OCI-LY1 (cell line): ENCODE measurements around the gene RAB39A.

Experiments
- H2AFZ ChIP-seq: fragments of 200-600 bp; sonication (generic), shearing (Covaris generic); 2 replicates; pipeline ENCODE4 v1.6.0; 2014; ENCODE audit warnings: antibody characterized with exemption, mild to moderate bottlenecking, low read length
- H3F3A ChIP-seq: fragments of 200-600 bp; sonication (generic), shearing (Covaris generic); 2 replicates; pipeline ENCODE4 v1.6.0; 2014; ENCODE audit warnings: mild to moderate bottlenecking, antibody characterized with exemption, low read length, moderate library complexity; ENCODE audit not compliant: insufficient read depth
- H3K27ac ChIP-seq: fragments of 200-600 bp; sonication (generic); 2 replicates; pipeline ENCODE4 v1.5.1; 2014; ENCODE audit warnings: low read length, mixed run types, mild to moderate bottlenecking, low read depth; ENCODE audit not compliant: poor library complexity, severe bottlenecking
- H3K27me3 ChIP-seq: fragments of 200-600 bp; sonication (generic); 2 replicates; pipeline ENCODE4 v1.6.0; 2014; ENCODE audit warnings: antibody characterized with exemption, mild to moderate bottlenecking, low read length, moderate library complexity; ENCODE audit not compliant: insufficient read depth
- H3K36me3 ChIP-seq: fragments of 200-600 bp; sonication (generic); 2 replicates; pipeline ENCODE4 v1.6.1; 2014; ENCODE audit warnings: mild to moderate bottlenecking, antibody characterized with exemption, low read length, moderate library complexity, mixed read lengths; ENCODE audit not compliant: insufficient read depth
- H3K4me1 ChIP-seq: fragments of 200-600 bp; sonication (generic); 2 replicates; pipeline ENCODE4 v1.5.1; 2014; ENCODE audit warnings: mild to moderate bottlenecking, low read length, moderate library complexity; ENCODE audit not compliant: insufficient read depth, severe bottlenecking
- H3K4me2 ChIP-seq: fragments of 200-600 bp; sonication (generic), shearing (Covaris generic); 2 replicates; pipeline ENCODE4 v1.6.1; 2014; ENCODE audit warnings: low read length
- H3K4me3 ChIP-seq: fragments of 200-600 bp; sonication (generic); 2 replicates; pipeline ENCODE4 v1.5.1; 2014; ENCODE audit warnings: low read length, low read depth, mild to moderate bottlenecking, mixed read lengths; ENCODE audit not compliant: poor library complexity, severe bottlenecking
- H3K79me2 ChIP-seq: fragments of 200-600 bp; shearing (Covaris generic); 2 replicates; pipeline ENCODE4 v1.6.1; 2016; ENCODE audit warnings: mixed run types, low read length, mixed read lengths; ENCODE audit not compliant: insufficient read depth
- H3K9ac ChIP-seq: fragments of 200-600 bp; sonication (generic), shearing (Covaris generic); 2 replicates; pipeline ENCODE4 v1.6.1; 2014; ENCODE audit warnings: mild to moderate bottlenecking, low read length, mixed read lengths
- H3K9me2 ChIP-seq: fragments of 200-600 bp; sonication (generic), shearing (Covaris generic); 2 replicates; pipeline ENCODE4 v1.6.1; 2014; ENCODE audit warnings: low read depth, mild to moderate bottlenecking, low read length, mixed read lengths
- H3K9me3 ChIP-seq: fragments of 200-600 bp; shearing (Covaris generic); 2 replicates; pipeline ENCODE4 v1.6.1; 2014; ENCODE audit warnings: low read length, mixed read lengths
- H4K20me1 ChIP-seq: fragments of 200-600 bp; sonication (generic), shearing (Covaris generic); 2 replicates; pipeline ENCODE4 v1.6.0; 2016; ENCODE audit warnings: mild to moderate bottlenecking, low read length; ENCODE audit not compliant: insufficient read depth
- CTCF ChIP-seq: fragments of 200-600 bp; sonication (generic), shearing (Covaris generic); IDR thresholded peaks from 2 replicates; pipeline ENCODE4 v1.5.1; 2017; ENCODE audit warnings: mild to moderate bottlenecking, antibody characterized with exemption, low read length, moderate library complexity, mixed read lengths
- EZH2 ChIP-seq: fragments of 200-600 bp; sonication (generic), shearing (Covaris generic); IDR thresholded peaks from 2 replicates; pipeline ENCODE4 v1.8.0; 2017; ENCODE audit warnings: borderline replicate concordance, mixed run types, mild to moderate bottlenecking, antibody characterized with exemption, low read length, moderate library complexity, mixed read lengths

Gene RAB39A

GRCh38 chr11:107998761-107999160 lies 70.5 kb downstream of the RAB39A start:
- Histone ChIP-seq H3K9me2 (no peaks in the 10 kb centered on the region), H3K4me3 (no peak overlapping the region), H3K27me3 (no peaks in the 10 kb centered on the region), H3K27ac (no peak overlapping the region), H3K79me2 (no peaks in the 10 kb centered on the region), H3F3A (no peaks in the 10 kb centered on the region), H3K9ac (no peak overlapping the region), H3K36me3 (no peaks in the 10 kb centered on the region), H3K4me2 (no peak overlapping the region), H3K4me1 (no peaks in the 10 kb centered on the region), H3K9me3 (no peaks in the 10 kb centered on the region), H2AFZ (no peak overlapping the region), H4K20me1 (no peaks in the 10 kb centered on the region)
- TF ChIP-seq EZH2 (no peak), CTCF (no peak)

GRCh38 chr11:107999759-108000455 lies 71.7 kb downstream of the RAB39A start:
- Histone ChIP-seq H3K4me2 (no peak overlapping the region), H3K27me3 (no peaks in the 10 kb centered on the region), H3F3A (no peaks in the 10 kb centered on the region), H3K9me2 (no peaks in the 10 kb centered on the region), H3K4me1 (no peaks in the 10 kb centered on the region), H3K9ac (no peak overlapping the region), H3K36me3 (no peaks in the 10 kb centered on the region), H2AFZ (no peak overlapping the region), H3K27ac (no peak overlapping the region), H3K9me3 (no peaks in the 10 kb centered on the region), H4K20me1 (no peaks in the 10 kb centered on the region), H3K4me3 (no peak overlapping the region), H3K79me2 (no peaks in the 10 kb centered on the region)
- TF ChIP-seq CTCF (peak; percentile 93), EZH2 (no peak)

- H3K4me3 ChIP-seq, result no peak overlapping the region
- H3K27ac ChIP-seq, result no peak overlapping the region
- no peaks in the 10 kb centered on the region for H3K4me1 ChIP-seq
- H3K79me2 ChIP-seq, result no peaks in the 10 kb centered on the region
- H4K20me1 ChIP-seq, result no peaks in the 10 kb centered on the region
- H3K27me3 ChIP-seq, result no peaks in the 10 kb centered on the region
- no peaks in the 10 kb centered on the region for H3K9me3 ChIP-seq
- H3K9ac ChIP-seq, result no peak overlapping the region
- H3F3A ChIP-seq, result no peaks in the 10 kb centered on the region
- no peak overlapping the region for H3K4me2 ChIP-seq
- TF ChIP-seq EZH2 (no peak), CTCF (no peak)
- H3K9me2 ChIP-seq, result no peaks in the 10 kb centered on the region
- no peak overlapping the region for H2AFZ ChIP-seq
- no peaks in the 10 kb centered on the region for H3K36me3 ChIP-seq
Observed at GRCh38 chr11:108002476-108002875, 74.2 kb downstream of the RAB39A start.
